Coronary artery (tissue), 2 donors: ENCODE data around the gene HGD.

Source experiments
- DNase-seq: peaks from one replicate; pipeline ENCODE4 v3.0.0-alpha.2; 2017; ENCODE audit warnings: low spot score
- H3K27ac ChIP-seq, 2 donors: fragments of 200-600 bp; sonication (generic); one replicate each; pipeline ENCODE4 v1.5.1; 2016 to 2019
- H3K4me3 ChIP-seq: fragments of 200-600 bp; sonication (generic); 2 replicates; pipeline ENCODE4 v1.5.1; 2016; ENCODE audit warnings: mild to moderate bottlenecking, moderate library complexity
- TF ChIP-seq, protein P1 (sequence below): fragments of 200-600 bp; sonication (generic); IDR thresholded peaks from one replicate; pipeline ENCODE4 v1.5.1; 2019; ENCODE audit warnings: antibody characterized with exemption

The HGD gene

GRCh38 chr3:120615847-120616609 is 66.0 kb downstream of the HGD start:
- DNase-seq = no peak
- TF ChIP-seq, protein P1, sequence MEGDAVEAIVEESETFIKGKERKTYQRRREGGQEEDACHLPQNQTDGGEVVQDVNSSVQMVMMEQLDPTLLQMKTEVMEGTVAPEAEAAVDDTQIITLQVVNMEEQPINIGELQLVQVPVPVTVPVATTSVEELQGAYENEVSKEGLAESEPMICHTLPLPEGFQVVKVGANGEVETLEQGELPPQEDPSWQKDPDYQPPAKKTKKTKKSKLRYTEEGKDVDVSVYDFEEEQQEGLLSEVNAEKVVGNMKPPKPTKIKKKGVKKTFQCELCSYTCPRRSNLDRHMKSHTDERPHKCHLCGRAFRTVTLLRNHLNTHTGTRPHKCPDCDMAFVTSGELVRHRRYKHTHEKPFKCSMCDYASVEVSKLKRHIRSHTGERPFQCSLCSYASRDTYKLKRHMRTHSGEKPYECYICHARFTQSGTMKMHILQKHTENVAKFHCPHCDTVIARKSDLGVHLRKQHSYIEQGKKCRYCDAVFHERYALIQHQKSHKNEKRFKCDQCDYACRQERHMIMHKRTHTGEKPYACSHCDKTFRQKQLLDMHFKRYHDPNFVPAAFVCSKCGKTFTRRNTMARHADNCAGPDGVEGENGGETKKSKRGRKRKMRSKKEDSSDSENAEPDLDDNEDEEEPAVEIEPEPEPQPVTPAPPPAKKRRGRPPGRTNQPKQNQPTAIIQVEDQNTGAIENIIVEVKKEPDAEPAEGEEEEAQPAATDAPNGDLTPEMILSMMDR = no peak
- H3K4me3 ChIP-seq = no peak overlapping the region
- H3K27ac ChIP-seq = peak overlapping the region in 1 of 2 donors; percentile 36

- no peak for DNase-seq
- Histone ChIP-seq H3K27ac (no peak overlapping the region), H3K4me3 (no peak overlapping the region)
- TF ChIP-seq, protein P1 = no peak
Measured at GRCh38 chr3:120614765-120615164, 67.3 kb downstream of the HGD start.

- no peak for DNase-seq
- H3K27ac ChIP-seq = no peak overlapping the region
- H3K4me3 ChIP-seq = no peak overlapping the region
- TF ChIP-seq, protein P1 = no peak
Measured at GRCh38 chr3:120608506-120608905, 73.5 kb downstream of the HGD start.

DNA sequence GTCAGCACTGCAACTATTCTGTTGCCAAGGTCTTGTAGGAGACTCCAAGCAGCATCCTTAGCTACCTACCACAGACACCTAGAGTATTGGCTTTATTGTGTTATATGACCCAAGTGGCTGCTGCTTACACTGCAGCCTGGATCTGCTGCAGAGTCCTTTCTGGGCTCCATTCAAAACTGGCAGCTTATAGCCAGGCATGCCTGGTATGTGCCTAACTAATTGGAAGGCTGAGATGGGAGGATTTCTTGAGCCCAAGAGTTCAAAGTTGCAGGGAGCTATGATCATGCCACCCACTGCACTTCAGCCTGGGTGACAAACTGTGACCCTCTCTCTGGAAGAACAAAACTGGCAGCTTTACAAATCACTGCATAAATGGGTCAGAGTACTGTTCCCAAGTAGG is 77.3 kb downstream of the HGD start:
- no peak for DNase-seq
- no peak overlapping the region for H3K4me3 ChIP-seq
- TF ChIP-seq, protein P1 = no peak
- no peak overlapping the region for H3K27ac ChIP-seq

DNA sequence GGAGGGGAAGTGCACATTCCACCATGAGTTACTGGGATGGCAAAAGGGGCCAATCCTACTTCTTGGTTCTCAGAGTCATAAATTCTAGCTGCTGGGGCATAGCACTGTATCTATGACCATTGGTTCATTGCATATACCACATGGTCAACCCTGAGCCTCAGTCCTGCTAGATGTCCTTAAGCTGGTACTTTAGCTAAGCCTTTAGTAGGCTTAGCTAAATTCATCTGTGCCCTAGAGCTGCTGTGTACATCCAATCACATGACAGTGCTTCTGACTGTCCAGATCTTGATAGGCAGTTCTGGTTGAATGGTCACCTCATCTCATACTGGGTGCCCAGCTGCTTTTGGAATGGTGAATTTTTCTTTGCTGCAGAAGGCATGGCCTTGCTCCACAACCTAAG is 77.7 kb downstream of the HGD start:
- TF ChIP-seq, protein P1 = no peak
- DNase-seq = no peak
- Histone ChIP-seq H3K27ac (no peak overlapping the region), H3K4me3 (no peak overlapping the region)

DNA sequence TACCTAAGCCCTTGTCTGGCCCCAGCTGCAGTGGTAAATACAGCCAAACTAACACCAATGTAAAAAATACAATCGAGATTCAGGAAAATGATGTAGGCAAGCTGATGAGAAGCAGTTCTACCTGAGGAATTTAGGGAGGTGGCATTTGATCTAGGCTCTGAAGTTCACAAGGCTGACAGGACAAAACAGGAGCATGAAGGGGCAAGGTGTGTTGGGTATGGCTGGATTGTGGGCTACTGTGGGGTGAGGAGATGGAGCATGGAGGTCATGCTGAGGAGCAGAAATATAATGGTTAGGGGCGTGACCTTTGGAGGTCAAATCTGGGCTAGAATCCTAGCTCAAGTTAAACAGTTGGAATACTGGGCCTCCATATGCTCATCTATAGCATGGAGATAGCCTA is 79.4 kb downstream of the HGD start:
- no peak for DNase-seq
- no peak overlapping the region for H3K27ac ChIP-seq
- TF ChIP-seq, protein P1 = no peak
- H3K4me3 ChIP-seq = no peak overlapping the region

DNA sequence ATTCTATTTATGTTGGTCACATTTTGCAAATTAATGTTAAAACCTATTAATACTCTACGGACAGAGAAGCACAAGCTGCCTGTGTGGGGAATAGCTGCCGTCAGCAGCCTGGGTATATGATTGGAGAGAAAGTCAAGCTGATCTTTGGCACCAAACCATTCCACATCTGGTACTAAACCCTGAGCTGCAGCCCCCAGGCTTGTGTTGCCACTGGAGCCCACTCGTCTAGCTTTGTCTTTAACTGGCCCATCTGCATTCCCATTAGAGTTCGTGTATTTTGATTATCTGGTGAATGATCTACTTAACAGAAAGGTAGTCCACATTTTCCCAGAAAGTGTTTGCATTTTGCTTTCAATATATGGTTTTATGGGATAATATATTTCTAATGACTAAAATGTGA is 80.5 kb downstream of the HGD start:
- Histone ChIP-seq H3K4me3 (no peak overlapping the region), H3K27ac (no peak overlapping the region)
- no peak for DNase-seq
- TF ChIP-seq, protein P1 = no peak
